Parathyroid adenoma (tissue), 2 donors: Measurements from ENCODE around the gene HGS.

Source experiments
- H2AFZ ChIP-seq: fragments of 300-600 bp; sonication (generic); one replicate; pipeline ENCODE4 v1.7.0; 2017; ENCODE audit warnings: antibody characterized with exemption, mild to moderate bottlenecking
- H3K27ac ChIP-seq: fragments of 300-600 bp; sonication (generic); one replicate; pipeline ENCODE4 v1.7.0; 2017
- H3K27me3 ChIP-seq: fragments of 300-600 bp; sonication (generic); one replicate; pipeline ENCODE4 v1.7.0; 2017; ENCODE audit warnings: low read length; ENCODE audit not compliant: control insufficient read depth, insufficient read depth
- H3K36me3 ChIP-seq: fragments of 300-600 bp; sonication (generic); one replicate; pipeline ENCODE4 v1.7.0; 2017; ENCODE audit warnings: low read length; ENCODE audit not compliant: control insufficient read depth, insufficient read depth
- H3K4me1 ChIP-seq: fragments of 300-600 bp; sonication (generic); one replicate; pipeline ENCODE4 v1.7.0; 2017; ENCODE audit warnings: control low read depth
- H3K4me2 ChIP-seq: fragments of 300-600 bp; sonication (generic); one replicate; pipeline ENCODE4 v1.7.0; 2017; ENCODE audit warnings: low read length
- H3K4me3 ChIP-seq: fragments of 300-600 bp; sonication (generic); one replicate; pipeline ENCODE4 v1.7.0; 2017; ENCODE audit warnings: low read depth, low read length
- H3K79me2 ChIP-seq: fragments of 300-600 bp; sonication (generic); one replicate; pipeline ENCODE4 v1.7.0; 2017; ENCODE audit warnings: control low read depth
- H3K9ac ChIP-seq: fragments of 300-600 bp; sonication (generic); one replicate; pipeline ENCODE4 v1.7.0; 2017; ENCODE audit warnings: mild to moderate bottlenecking
- H3K9me3 ChIP-seq: fragments of 300-600 bp; sonication (generic); one replicate; pipeline ENCODE4 v1.7.0; 2017; ENCODE audit warnings: low read length; ENCODE audit not compliant: control insufficient read depth
- TF ChIP-seq, protein P1 (sequence below): fragments of 300-600 bp; sonication (generic); IDR thresholded peaks from one replicate; pipeline ENCODE4 v1.7.0; 2017; ENCODE audit warnings: antibody characterized with exemption, mild to moderate bottlenecking
- donor health status: primary hyperparathyroidism.

Gene HGS

DNA sequence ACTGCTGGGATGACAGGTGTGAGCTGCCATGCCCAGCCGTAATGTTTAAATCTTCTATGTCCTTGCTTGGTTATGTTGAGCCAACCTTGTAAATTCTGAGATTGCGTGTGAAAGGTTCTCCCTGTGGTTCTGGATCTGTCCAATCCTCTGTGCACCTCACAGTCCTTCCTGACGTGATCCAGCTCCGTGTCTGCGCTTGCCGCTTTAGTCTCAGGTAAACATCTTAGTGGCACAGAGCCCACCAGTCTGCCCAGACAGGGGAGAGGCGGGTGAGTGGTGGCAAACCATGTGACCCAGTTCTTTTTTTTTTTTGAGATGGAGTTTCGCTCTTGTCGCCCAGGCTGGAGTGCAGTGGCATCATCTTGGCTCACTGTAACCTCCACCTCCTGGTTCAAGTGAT is 42.2 kb downstream of the HGS start:
- TF ChIP-seq, protein P1, sequence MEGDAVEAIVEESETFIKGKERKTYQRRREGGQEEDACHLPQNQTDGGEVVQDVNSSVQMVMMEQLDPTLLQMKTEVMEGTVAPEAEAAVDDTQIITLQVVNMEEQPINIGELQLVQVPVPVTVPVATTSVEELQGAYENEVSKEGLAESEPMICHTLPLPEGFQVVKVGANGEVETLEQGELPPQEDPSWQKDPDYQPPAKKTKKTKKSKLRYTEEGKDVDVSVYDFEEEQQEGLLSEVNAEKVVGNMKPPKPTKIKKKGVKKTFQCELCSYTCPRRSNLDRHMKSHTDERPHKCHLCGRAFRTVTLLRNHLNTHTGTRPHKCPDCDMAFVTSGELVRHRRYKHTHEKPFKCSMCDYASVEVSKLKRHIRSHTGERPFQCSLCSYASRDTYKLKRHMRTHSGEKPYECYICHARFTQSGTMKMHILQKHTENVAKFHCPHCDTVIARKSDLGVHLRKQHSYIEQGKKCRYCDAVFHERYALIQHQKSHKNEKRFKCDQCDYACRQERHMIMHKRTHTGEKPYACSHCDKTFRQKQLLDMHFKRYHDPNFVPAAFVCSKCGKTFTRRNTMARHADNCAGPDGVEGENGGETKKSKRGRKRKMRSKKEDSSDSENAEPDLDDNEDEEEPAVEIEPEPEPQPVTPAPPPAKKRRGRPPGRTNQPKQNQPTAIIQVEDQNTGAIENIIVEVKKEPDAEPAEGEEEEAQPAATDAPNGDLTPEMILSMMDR, result no peak
- H3K79me2 ChIP-seq, result no peaks in the 10 kb centered on the region
- peak overlapping the region; percentile 81 for H3K27ac ChIP-seq
- no peaks in the 10 kb centered on the region for H3K27me3 ChIP-seq
- H2AFZ ChIP-seq, result peak overlapping the region; percentile 43
- no peak overlapping the region for H3K4me3 ChIP-seq
- H3K9ac ChIP-seq, result no peak overlapping the region
- H3K4me2 ChIP-seq, result no peak overlapping the region
- H3K9me3 ChIP-seq, result no peaks in the 10 kb centered on the region
- no peaks in the 10 kb centered on the region for H3K36me3 ChIP-seq
- peaks cover 36% of the 10 kb centered on the region for H3K4me1 ChIP-seq

DNA sequence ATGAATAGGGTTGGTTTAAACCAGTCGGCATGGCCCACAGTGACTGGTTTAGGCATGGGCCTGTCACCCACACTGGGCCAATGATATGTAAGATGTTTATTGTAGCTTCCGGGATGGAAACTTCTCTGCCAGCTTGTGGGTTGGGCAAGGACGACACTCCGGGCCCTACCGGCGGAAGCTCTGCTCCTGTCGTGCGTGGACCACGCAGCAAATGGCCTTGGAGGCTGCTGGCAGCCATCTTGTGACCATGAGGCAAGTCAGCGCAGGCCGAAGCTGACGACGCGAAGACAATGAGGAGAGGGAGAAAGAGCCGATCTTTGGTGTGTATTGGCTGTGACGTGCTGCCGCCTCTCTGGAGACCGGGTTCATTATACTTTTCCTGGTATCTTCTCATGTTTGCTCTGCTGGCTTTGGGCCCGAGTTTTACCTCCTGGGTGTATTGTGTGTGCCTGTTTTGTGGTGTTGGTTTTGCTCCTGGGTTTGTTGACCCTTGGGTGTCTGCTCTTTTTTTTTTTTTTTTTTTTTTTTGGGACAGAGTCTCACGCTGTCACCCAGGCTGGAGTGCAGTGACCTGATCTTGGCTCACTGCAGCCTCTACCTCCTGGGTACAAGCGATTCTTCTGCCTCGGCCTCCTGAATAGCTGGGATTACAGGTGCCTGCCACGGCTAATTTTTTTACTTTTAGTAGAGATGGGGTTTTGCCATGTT is 43.7 kb downstream of the HGS start:
- Histone ChIP-seq H3K36me3 (no peaks in the 10 kb centered on the region), H3K27ac (no peak overlapping the region), H3K79me2 (no peaks in the 10 kb centered on the region), H3K27me3 (no peaks in the 10 kb centered on the region), H3K9ac (no peak overlapping the region), H3K4me3 (no peak overlapping the region), H2AFZ (no peak overlapping the region), H3K4me1 (peaks cover 25% of the 10 kb centered on the region), H3K9me3 (no peaks in the 10 kb centered on the region), H3K4me2 (no peak overlapping the region)
- TF ChIP-seq, protein P1, result no peak

DNA sequence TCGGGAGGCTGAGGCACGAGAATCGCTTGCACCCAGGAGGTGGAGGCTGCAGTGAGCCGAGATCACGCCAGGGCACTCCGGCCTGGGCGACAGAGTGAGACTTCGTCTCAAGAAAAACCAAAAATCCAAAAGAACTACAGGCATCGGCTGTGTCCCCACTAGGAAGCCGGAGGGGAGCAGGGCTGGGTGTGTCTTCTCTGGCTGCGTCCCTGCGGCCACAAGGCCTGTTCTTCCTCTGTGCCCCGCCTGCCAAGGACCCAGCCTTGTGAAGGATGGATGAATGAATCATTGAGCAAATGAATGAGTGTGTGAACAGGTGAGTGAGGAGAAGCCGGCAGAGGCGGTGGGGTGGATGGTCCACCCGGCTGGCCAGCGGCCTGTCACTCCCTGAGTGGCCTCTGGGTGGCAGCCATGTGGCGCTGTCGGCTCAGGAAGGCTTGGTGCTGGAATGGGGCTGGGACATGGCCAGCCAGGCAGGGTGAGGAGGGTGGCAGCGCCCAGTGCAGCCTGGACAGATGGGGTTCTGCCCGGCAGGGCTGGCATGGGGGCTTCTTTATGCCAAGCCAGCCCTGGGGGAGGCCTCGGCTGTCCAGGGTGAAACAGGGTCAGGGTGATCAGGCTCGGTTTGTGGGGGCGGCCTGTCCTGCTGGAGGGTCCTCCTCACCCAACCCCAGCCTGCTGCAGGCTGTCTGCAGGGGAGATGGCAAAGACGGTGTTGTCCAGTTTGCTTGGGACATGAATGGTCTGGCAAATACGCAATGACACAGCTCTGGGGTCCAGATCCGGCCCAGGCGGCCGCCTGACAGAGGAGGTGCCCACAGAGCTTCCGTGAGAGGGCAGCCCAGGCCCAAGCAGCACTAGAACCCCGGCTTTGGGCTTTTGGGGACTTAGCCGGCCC is 49.9 kb downstream of the HGS start:
- TF ChIP-seq, protein P1, result peak; percentile 96
- no peak overlapping the region for H2AFZ ChIP-seq
- H3K4me2 ChIP-seq, result no peak overlapping the region
- no peaks in the 10 kb centered on the region for H3K36me3 ChIP-seq
- no peak overlapping the region for H3K4me3 ChIP-seq
- no peak overlapping the region for H3K9ac ChIP-seq
- H3K79me2 ChIP-seq, result no peaks in the 10 kb centered on the region
- H3K4me1 ChIP-seq, result peaks cover 8% of the 10 kb centered on the region
- H3K27ac ChIP-seq, result no peak overlapping the region
- no peaks in the 10 kb centered on the region for H3K9me3 ChIP-seq
- H3K27me3 ChIP-seq, result no peaks in the 10 kb centered on the region

DNA sequence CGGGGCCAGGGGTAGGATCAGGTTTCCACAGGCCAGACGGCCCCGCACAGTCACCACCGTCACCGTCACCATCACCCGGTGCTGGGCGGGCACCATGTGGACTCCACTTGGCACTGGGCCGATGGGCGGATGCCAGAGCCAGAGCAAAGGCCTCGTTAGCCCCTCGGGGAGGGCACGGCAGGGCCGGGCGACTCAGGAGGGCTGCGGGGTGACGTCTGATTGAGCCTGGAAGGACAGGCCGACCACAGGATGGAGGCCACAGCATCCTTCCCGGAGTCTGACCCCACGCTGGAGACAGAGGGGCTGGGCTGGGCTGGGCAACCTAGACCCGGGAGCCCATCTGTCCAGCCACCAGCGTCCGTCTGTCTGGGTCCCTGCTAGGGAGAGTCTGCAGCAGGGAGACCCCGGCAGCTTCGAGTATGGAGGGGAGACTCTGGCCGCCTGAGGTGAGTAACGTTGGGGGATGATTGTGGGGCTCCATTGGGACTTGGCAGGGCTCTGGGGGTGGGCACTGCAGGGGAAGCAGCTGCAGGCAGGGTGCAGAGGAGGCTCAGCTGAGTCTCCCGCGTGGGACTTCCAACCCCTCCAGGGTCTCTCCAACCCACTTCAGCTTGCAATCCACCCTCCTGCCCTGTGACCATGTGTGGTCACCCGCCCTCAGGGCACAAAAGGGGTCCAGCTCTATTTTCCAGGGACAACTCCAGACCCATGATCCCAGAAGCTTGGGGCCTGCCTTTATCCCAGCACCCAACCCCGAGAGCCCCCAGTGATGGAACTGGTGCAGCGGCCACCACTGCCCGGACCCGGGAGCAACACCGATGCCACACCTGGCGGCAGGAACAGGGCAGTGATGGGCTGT is 50.8 kb downstream of the HGS start:
- TF ChIP-seq, protein P1, result no peak
- no peaks in the 10 kb centered on the region for H3K79me2 ChIP-seq
- H3K9ac ChIP-seq, result no peak overlapping the region
- peaks cover 8% of the 10 kb centered on the region for H3K4me1 ChIP-seq
- H3K9me3 ChIP-seq, result no peaks in the 10 kb centered on the region
- H3K27ac ChIP-seq, result no peak overlapping the region
- no peaks in the 10 kb centered on the region for H3K36me3 ChIP-seq
- H3K27me3 ChIP-seq, result no peaks in the 10 kb centered on the region
- no peak overlapping the region for H2AFZ ChIP-seq
- no peak overlapping the region for H3K4me3 ChIP-seq
- no peak overlapping the region for H3K4me2 ChIP-seq
